C4-2B (cell line): ENCODE data around the gene RASA3.

Experiments
- H3K27ac ChIP-seq: fragments of 450-650 bp; 2 replicates; pipeline ENCODE4 v1.5.1; 2017
- ZFX ChIP-seq: fragments of 450-650 bp; IDR thresholded peaks from 2 replicates; pipeline ENCODE4 v1.6.1; 2017
- TF ChIP-seq, protein P1 (sequence below): fragments of 450-650 bp; conservative IDR thresholded peaks from 2 replicates; pipeline ENCODE4 v1.5.1; 2017; ENCODE audit warnings: mild to moderate bottlenecking

The RASA3 gene

GRCh38 chr13:113928685-113929627, 203.5 kb downstream of the RASA3 start:
- no peak for TF ChIP-seq ZFX
- TF ChIP-seq, protein P1, sequence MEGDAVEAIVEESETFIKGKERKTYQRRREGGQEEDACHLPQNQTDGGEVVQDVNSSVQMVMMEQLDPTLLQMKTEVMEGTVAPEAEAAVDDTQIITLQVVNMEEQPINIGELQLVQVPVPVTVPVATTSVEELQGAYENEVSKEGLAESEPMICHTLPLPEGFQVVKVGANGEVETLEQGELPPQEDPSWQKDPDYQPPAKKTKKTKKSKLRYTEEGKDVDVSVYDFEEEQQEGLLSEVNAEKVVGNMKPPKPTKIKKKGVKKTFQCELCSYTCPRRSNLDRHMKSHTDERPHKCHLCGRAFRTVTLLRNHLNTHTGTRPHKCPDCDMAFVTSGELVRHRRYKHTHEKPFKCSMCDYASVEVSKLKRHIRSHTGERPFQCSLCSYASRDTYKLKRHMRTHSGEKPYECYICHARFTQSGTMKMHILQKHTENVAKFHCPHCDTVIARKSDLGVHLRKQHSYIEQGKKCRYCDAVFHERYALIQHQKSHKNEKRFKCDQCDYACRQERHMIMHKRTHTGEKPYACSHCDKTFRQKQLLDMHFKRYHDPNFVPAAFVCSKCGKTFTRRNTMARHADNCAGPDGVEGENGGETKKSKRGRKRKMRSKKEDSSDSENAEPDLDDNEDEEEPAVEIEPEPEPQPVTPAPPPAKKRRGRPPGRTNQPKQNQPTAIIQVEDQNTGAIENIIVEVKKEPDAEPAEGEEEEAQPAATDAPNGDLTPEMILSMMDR: no peak
- peak overlapping the region; percentile 67 for H3K27ac ChIP-seq
